NB4 (cell line): ENCODE measurements around the gene KRT12.

ENCODE experiments used
- CTCF ChIP-seq: IDR thresholded peaks from one replicate; pipeline ENCODE4 v1.5.1; 2012; ENCODE audit warnings: low read depth, low read length
- POLR2A ChIP-seq: IDR thresholded peaks from 2 replicates; pipeline ENCODE4 v1.6.1; 2011; ENCODE audit warnings: mild to moderate bottlenecking; ENCODE audit not compliant: insufficient read length; ENCODE audit errors: extremely low read depth

- TF ChIP-seq CTCF: no peak
- no peak for TF ChIP-seq POLR2A
These were observed at the start of gene KRT12 for GRCh38 chr17:40866838-40867237.
